ENCODE data around the gene SPN. TPM values are rescaled to one million over a fixed set of nuclear protein-coding genes. Genes with fewer than 3 reads are reported as not detected.

Gene SPN
- total and polyA plus RNA-seq, 7 donors, result 0.28 to 13.3 (median 1.1) TPM

DNA sequence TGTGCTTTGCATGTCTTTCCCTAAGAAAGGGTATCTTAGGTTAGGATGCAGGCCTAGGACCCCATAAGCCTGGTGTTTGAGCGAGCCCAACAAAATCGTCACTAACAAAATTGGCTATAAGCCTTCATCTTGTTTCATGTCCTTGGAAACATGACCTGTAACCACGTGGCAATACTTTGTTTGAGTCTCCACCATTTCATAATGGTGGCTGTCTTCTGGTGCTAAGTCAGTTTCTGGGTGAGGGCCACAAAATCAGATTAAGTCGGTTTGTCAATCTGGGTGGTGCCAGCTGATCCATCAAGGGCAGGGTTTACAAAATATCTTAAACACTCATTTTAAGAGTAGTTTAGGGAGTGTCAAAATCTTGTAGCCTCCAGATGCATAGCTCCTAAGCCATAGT lies 49.8 kb downstream of the SPN start:
- H3K27me3 ChIP-seq, result no peaks in the 10 kb centered on the region
- 73 to 90% methylated on average over 4 of the region's 4 CpGs for WGBS, 2 donors
- peaks cover 0 to 8% (median 3%) of the 10 kb centered on the region in 4 donors for H3K4me1 ChIP-seq
- no peaks in the 10 kb centered on the region for H3K9me3 ChIP-seq
- H3K36me3 ChIP-seq, result no peaks in the 10 kb centered on the region
- intact Hi-C loops (cut with DNase I), result no loop called here
- no peak for TF ChIP-seq POLR2AphosphoS5 (IDR thresholded peaks at IDR 0.05)
- TF ChIP-seq, protein P1, sequence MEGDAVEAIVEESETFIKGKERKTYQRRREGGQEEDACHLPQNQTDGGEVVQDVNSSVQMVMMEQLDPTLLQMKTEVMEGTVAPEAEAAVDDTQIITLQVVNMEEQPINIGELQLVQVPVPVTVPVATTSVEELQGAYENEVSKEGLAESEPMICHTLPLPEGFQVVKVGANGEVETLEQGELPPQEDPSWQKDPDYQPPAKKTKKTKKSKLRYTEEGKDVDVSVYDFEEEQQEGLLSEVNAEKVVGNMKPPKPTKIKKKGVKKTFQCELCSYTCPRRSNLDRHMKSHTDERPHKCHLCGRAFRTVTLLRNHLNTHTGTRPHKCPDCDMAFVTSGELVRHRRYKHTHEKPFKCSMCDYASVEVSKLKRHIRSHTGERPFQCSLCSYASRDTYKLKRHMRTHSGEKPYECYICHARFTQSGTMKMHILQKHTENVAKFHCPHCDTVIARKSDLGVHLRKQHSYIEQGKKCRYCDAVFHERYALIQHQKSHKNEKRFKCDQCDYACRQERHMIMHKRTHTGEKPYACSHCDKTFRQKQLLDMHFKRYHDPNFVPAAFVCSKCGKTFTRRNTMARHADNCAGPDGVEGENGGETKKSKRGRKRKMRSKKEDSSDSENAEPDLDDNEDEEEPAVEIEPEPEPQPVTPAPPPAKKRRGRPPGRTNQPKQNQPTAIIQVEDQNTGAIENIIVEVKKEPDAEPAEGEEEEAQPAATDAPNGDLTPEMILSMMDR (IDR thresholded peaks at IDR 0.05), result no peak
- no peak for TF ChIP-seq POLR2A (IDR thresholded peaks at IDR 0.05)
- H3K4me3 ChIP-seq, result no peak overlapping the region
- DNase-seq, result no peak
- H3K27ac ChIP-seq, result no peak overlapping the region

GRCh38 chr16:29714396-29714795 lies 51.3 kb downstream of the SPN start:
- Histone ChIP-seq H3K27me3 (no peaks in the 10 kb centered on the region), H3K36me3 (no peaks in the 10 kb centered on the region), H3K4me3 (no peak overlapping the region), H3K9me3 (no peaks in the 10 kb centered on the region), H3K27ac (no peak overlapping the region), H3K4me1 (peaks cover 0 to 8% (median 3%) of the 10 kb centered on the region in 4 donors)
- TF ChIP-seq, protein P1 (IDR thresholded peaks at IDR 0.05), result no peak
- TF ChIP-seq POLR2A (IDR thresholded peaks at IDR 0.05) (no peak), POLR2AphosphoS5 (IDR thresholded peaks at IDR 0.05) (no peak), EP300 (IDR thresholded peaks at IDR 0.05) (no peak)
- DNase-seq, result no peak
- intact Hi-C loops (cut with DNase I), result no loop called here
- 82 to 89% methylated on average over 2 of the region's 2 CpGs for WGBS, 2 donors

- H3K27me3 ChIP-seq, result no peaks in the 10 kb centered on the region
- H3K4me3 ChIP-seq, result no peak overlapping the region
- no peak overlapping the region for H3K27ac ChIP-seq
- TF ChIP-seq, protein P1 (IDR thresholded peaks at IDR 0.05), result no peak
- TF ChIP-seq EP300 (IDR thresholded peaks at IDR 0.05) (no peak), POLR2AphosphoS5 (IDR thresholded peaks at IDR 0.05) (no peak), POLR2A (IDR thresholded peaks at IDR 0.05) (no peak)
- H3K36me3 ChIP-seq, result no peaks in the 10 kb centered on the region
- H3K4me1 ChIP-seq, result peaks cover 0 to 7% (median 3%) of the 10 kb centered on the region in 4 donors
- DNase-seq, result no peak
- intact Hi-C loops (cut with DNase I), result no loop called here
- WGBS, 2 donors, result 26 to 56% methylated on average over 1 of the region's 1 CpG
- H3K9me3 ChIP-seq, result no peaks in the 10 kb centered on the region
These were observed 51.9 kb downstream of the SPN start for GRCh38 chr16:29714972-29715371.

DNA sequence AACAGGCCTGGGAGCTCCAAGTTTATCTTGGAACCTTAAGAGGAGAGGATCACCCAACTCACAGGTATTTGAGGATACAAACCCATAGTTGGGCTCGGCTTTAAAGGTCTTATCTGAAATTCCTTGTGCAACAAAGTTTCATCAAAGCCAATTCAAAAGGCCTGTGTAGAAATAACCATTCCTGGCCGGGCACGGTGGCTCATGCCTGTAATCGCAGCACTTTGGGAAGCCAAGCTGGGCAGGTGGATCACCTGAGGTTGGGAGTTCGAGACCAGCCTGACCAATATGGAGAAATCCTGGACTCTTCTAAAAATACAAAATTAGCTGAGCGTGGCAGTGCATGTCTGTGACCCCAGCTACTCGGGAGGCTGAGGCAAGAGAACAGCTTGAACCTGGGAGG lies 54.1 kb downstream of the SPN start:
- Histone ChIP-seq H3K27ac (no peak overlapping the region), H3K36me3 (no peaks in the 10 kb centered on the region), H3K4me3 (no peak overlapping the region), H3K27me3 (no peaks in the 10 kb centered on the region), H3K9me3 (no peaks in the 10 kb centered on the region), H3K4me1 (no peaks in the 10 kb centered on the region)
- WGBS, 2 donors, result 90 to 93% methylated on average over 7 of the region's 7 CpGs
- no peak for TF ChIP-seq EP300 (IDR thresholded peaks at IDR 0.05)
- no peak for TF ChIP-seq POLR2AphosphoS5 (IDR thresholded peaks at IDR 0.05)
- TF ChIP-seq POLR2A (IDR thresholded peaks at IDR 0.05), result no peak
- TF ChIP-seq, protein P1 (IDR thresholded peaks at IDR 0.05), result no peak
- no peak for DNase-seq
- intact Hi-C loops (cut with DNase I), result no loop called here

GRCh38 chr16:29719063-29719462 lies 56.0 kb downstream of the SPN start:
- Histone ChIP-seq H3K27me3 (no peaks in the 10 kb centered on the region), H3K4me3 (no peak overlapping the region), H3K36me3 (no peaks in the 10 kb centered on the region), H3K9me3 (no peaks in the 10 kb centered on the region), H3K27ac (no peak overlapping the region), H3K4me1 (no peaks in the 10 kb centered on the region)
- 20 to 36% methylated on average over 4 of the region's 4 CpGs for WGBS, 2 donors
- TF ChIP-seq POLR2A (IDR thresholded peaks at IDR 0.05), result no peak
- TF ChIP-seq, protein P1 (IDR thresholded peaks at IDR 0.05), result no peak
- TF ChIP-seq EP300 (IDR thresholded peaks at IDR 0.05), result no peak
- no peak for TF ChIP-seq POLR2AphosphoS5 (IDR thresholded peaks at IDR 0.05)
- intact Hi-C loops (cut with DNase I), result no loop called here
- DNase-seq, result no peak

Data from sigmoid colon (tissue), 7 donors.